Right lobe of liver (tissue), 4 donors: ENCODE measurements around the gene DCTN5.

Source experiments
- CTCF ChIP-seq, 4 donors: fragments of 200-600 bp in 3 of 4; fragments of 450-650 bp in 1 of 4; IDR thresholded peaks; one replicate each; pipeline versions ENCODE4 v1.5.1 to v1.8.0; 2016 to 2022; ENCODE audit warnings: antibody characterized with exemption in 4 of 4, mild to moderate bottlenecking in 2 of 4
- POLR2A ChIP-seq: fragments of 450-650 bp; IDR thresholded peaks from one replicate; pipeline ENCODE4 v1.6.1; 2017; ENCODE audit warnings: antibody characterized with exemption, mild to moderate bottlenecking
- donor health status: DM: no; HTN: no; CAD: no.
- donor health status: DM: no; HTN: no; CAD: no.
- donor health status: DM: no; HTN: yes; CAD: no.

GRCh38 chr16:23706439-23706838 lies 65.2 kb downstream of the DCTN5 start:
- TF ChIP-seq CTCF (IDR thresholded peaks at IDR 0.05) = no peak
- TF ChIP-seq POLR2A = no peak
